CD14-positive monocyte (primary cell): Measurements from ENCODE around the gene SANBR. TPM values are rescaled to one million over a fixed set of nuclear protein-coding genes. Genes with fewer than 3 reads are reported as not detected.
A peak's percentile ranks its signal among the peaks of the same experiment; 100 is the strongest.

Source experiments
- DNase-seq, 3 donors: peaks; one replicate each; pipeline ENCODE4 v3.0.0-alpha.2; 2011 to 2022
- H2AFZ ChIP-seq: 2 replicates; pipeline ENCODE4 v1.6.0; 2012; ENCODE audit warnings: mild to moderate bottlenecking, low read depth, low read length, inconsistent platforms; ENCODE audit not compliant: insufficient read depth, poor library complexity, severe bottlenecking
- H3K27ac ChIP-seq, 2 donors: 1 replicate in 1 of 2; 2 replicates in 1 of 2; pipeline ENCODE4 v1.5.1; 2012 to 2013; ENCODE audit warnings: low read length in 2 of 2, control low read depth in 1 of 2, inconsistent platforms in 1 of 2, low read depth in 1 of 2, mild to moderate bottlenecking in 1 of 2
- H3K27me3 ChIP-seq, 2 donors: one replicate each; pipeline versions ENCODE4 v1.6.0 to v1.6.1; 2011 to 2013; ENCODE audit warnings: low read length in 2 of 2; ENCODE audit not compliant: control insufficient read depth in 2 of 2, insufficient read depth in 2 of 2
- H3K36me3 ChIP-seq, 2 donors: replicated peaks in 1 of 2; 1 replicate in 1 of 2; 2 replicates in 1 of 2; pipeline versions ENCODE4 v1.5.1 to v1.6.1; 2012 to 2013; ENCODE audit warnings: low read length in 2 of 2, control low read depth in 1 of 2, inconsistent platforms in 1 of 2, mild to moderate bottlenecking in 1 of 2; ENCODE audit not compliant: insufficient read depth in 2 of 2, control insufficient read depth in 1 of 2
- H3K4me1 ChIP-seq, 2 donors: 1 replicate in 1 of 2; 2 replicates in 1 of 2; pipeline versions ENCODE4 v1.5.1 to v1.6.1; 2012 to 2013; ENCODE audit warnings: low read length in 2 of 2, control low read depth in 1 of 2, inconsistent platforms in 1 of 2, mild to moderate bottlenecking in 1 of 2, moderate library complexity in 1 of 2; ENCODE audit not compliant: insufficient read depth in 2 of 2, control insufficient read depth in 1 of 2
- H3K4me2 ChIP-seq: replicated peaks from 2 replicates; pipeline ENCODE3; 2012; ENCODE audit warnings: low read length, moderate library complexity, mild to moderate bottlenecking; ENCODE audit not compliant: poor library complexity, severe bottlenecking; ENCODE audit errors: extremely low read depth
- H3K4me3 ChIP-seq, 3 experiments: fragments of 200-600 bp in 1 of 3; sonication (generic) in 1 of 3; replicated peaks in 1 of 3; 1 replicate in 2 of 3; 2 replicates in 1 of 3; pipeline ENCODE4 v1.5.1; 2011 to 2013; ENCODE audit warnings: low read length in 3 of 3, mild to moderate bottlenecking in 3 of 3, control low read depth in 2 of 3, low read depth in 2 of 3, inconsistent platforms in 1 of 3, moderate library complexity in 1 of 3
- H3K79me2 ChIP-seq: 2 replicates; pipeline ENCODE4 v1.6.0; 2012; ENCODE audit warnings: mild to moderate bottlenecking, control low read depth, inconsistent platforms, low read length, moderate library complexity; ENCODE audit not compliant: insufficient read depth
- H3K9ac ChIP-seq: 2 replicates; pipeline ENCODE4 v1.6.0; 2017; ENCODE audit warnings: low read length, mild to moderate bottlenecking; ENCODE audit not compliant: insufficient read depth, poor library complexity, severe bottlenecking
- H3K9me3 ChIP-seq, 2 donors: replicated peaks in 1 of 2; 1 replicate in 1 of 2; 2 replicates in 1 of 2; pipeline versions ENCODE4 v1.5.1 to v1.6.1; 2012 to 2013; ENCODE audit warnings: low read length in 2 of 2, control low read depth in 1 of 2; ENCODE audit not compliant: control insufficient read depth in 1 of 2, insufficient read depth in 1 of 2
- H4K20me1 ChIP-seq: 2 replicates; pipeline ENCODE4 v1.6.0; 2012; ENCODE audit warnings: mild to moderate bottlenecking, low read length, control low read depth, moderate library complexity; ENCODE audit not compliant: insufficient read depth
- H3K27ac Mint-ChIP-seq, 7 donors: one replicate each; pipeline ENCODE4 v1.8.0; 2020; ENCODE audit warnings: mild to moderate bottlenecking in 7 of 7, mixed read lengths in 7 of 7, moderate library complexity in 6 of 7, inconsistent platforms in 2 of 7
- H3K27me3 Mint-ChIP-seq, 3 donors: one replicate each; pipeline ENCODE4 v1.8.0; 2021 to 2022; ENCODE audit warnings: low read depth in 3 of 3, mild to moderate bottlenecking in 3 of 3, mixed read lengths in 3 of 3, moderate library complexity in 3 of 3, inconsistent platforms in 1 of 3
- H3K36me3 Mint-ChIP-seq, 2 donors: one replicate each; pipeline ENCODE4 v1.8.0; 2020; ENCODE audit warnings: mixed read lengths in 2 of 2, inconsistent platforms in 1 of 2, mild to moderate bottlenecking in 1 of 2
- H3K4me1 Mint-ChIP-seq: one replicate; pipeline ENCODE4 v1.8.0; 2020; ENCODE audit warnings: mild to moderate bottlenecking, mixed read lengths
- H3K4me3 Mint-ChIP-seq, 2 donors: one replicate each; pipeline ENCODE4 v1.8.0; 2020; ENCODE audit warnings: mild to moderate bottlenecking in 2 of 2, mixed read lengths in 2 of 2, moderate library complexity in 1 of 2
- H3K9me3 Mint-ChIP-seq, 7 donors: one replicate each; pipeline ENCODE4 v1.8.0; 2020 to 2022; ENCODE audit warnings: mixed read lengths in 7 of 7, mild to moderate bottlenecking in 6 of 7, moderate library complexity in 6 of 7, inconsistent platforms in 2 of 7
- WGBS: methylation state at CpG from one replicate; pipeline ENCODE4 v1.1.5; 2013; ENCODE audit warnings: missing lambda C conversion rate; ENCODE audit not compliant: insufficient coverage; 5-methylcytosine and 5-hydroxymethylcytosine counted together
- intact Hi-C, 2 donors: fragments of 100-400 bp; cut with micrococcal nuclease; formaldehyde crosslinking; loops; one replicate each; pipeline versions ENCODE4 v1.15.0 to v1.15.1; 2023
- polyA plus RNA-seq, 3 donors: library from polyadenylated mRNA; depleted of rRNA in 1 of 3; unstranded in 2 of 3; stranded (reverse) in 1 of 3; fragments of 300-500 nt in 2 of 3; fragments of >200 nt in 1 of 3; fragmentation: Illumina TruSeq in 2 of 3; gene quantifications; 1 replicate in 2 of 3; 2 replicates in 1 of 3; pipeline ENCODE4 v1.2.3, GENCODE V29; 2012 to 2021
- TF ChIP-seq, protein P1 (sequence below): fragments of 200-600 bp; IDR thresholded peaks from one replicate; pipeline ENCODE4 v1.8.0; 2022; ENCODE audit warnings: antibody characterized with exemption, mild to moderate bottlenecking

Gene SANBR
- polyA plus RNA-seq, 3 donors: 1.9 to 3.5 (median 3.4) TPM

DNA sequence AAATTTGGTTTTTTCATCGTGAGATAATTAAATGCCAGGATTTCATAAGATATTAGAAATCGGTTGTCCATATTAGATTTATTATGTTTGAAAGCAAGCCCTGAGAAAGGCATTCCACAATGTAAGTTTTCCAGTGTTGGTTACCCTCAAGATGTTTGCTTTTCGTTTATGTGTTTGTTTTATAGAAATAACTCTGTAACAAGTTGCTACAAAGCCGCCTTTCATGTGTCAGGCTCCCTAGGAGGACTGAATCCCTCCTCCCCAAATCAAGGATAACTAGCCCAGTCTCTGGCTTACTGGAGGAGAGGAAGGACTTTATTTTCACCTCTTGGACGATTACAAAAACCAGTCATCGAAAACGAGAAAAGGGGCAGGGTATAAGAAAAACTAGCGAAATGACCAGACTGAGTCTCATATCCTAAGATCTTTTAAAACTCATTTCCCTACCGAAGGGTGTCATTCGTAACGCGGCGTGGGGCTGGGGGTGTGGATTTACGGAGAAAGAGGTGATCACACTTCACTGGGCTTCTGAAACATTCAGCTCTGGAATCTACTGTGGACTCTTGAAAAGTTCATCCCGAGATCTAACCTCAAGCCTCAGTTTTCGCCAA is 49.2 kb upstream of the SANBR start:
- Mint-ChIP-seq H3K36me3 (peaks cover 8 to 10% of the 10 kb centered on the region in 2 donors), H3K27me3 (no peaks in the 10 kb centered on the region), H3K9me3 (peaks cover 0 to 3% (median 0%) of the 10 kb centered on the region in 7 donors), H3K4me3 (peak overlapping the region; percentile 99), H3K4me1 (peaks cover 59% of the 10 kb centered on the region), H3K27ac (peak overlapping the region; percentile 88 to 97 (median 93))
- intact Hi-C loops: loop anchor here in 1 of 2 donors (5.0 kb wide), 1 partner anchor 51 kb away; the partner anchor contains the start of gene SANBR
- Histone ChIP-seq H3K9me3 (peaks cover 0 to 4% of the 10 kb centered on the region in 2 donors), H3K27me3 (no peaks in the 10 kb centered on the region), H3K4me2 (peak overlapping the region; percentile 89), H3K4me3 (peak overlapping the region; percentile 75 to 97 (median 89)), H4K20me1 (peaks cover 10% of the 10 kb centered on the region), H3K9ac (peak overlapping the region; percentile 86), H3K79me2 (peaks cover 68% of the 10 kb centered on the region), H3K36me3 (peaks cover 5 to 7% of the 10 kb centered on the region in 2 donors), H2AFZ (peak overlapping the region; percentile 87), H3K27ac (peak overlapping the region; percentile 57 to 88), H3K4me1 (peaks cover 47 to 57% of the 10 kb centered on the region in 2 donors)
- 0% methylated on average over 4 of the region's 16 CpGs for WGBS
- DNase-seq: peak in 1 of 3 donors; percentile 20
- TF ChIP-seq, protein P1, sequence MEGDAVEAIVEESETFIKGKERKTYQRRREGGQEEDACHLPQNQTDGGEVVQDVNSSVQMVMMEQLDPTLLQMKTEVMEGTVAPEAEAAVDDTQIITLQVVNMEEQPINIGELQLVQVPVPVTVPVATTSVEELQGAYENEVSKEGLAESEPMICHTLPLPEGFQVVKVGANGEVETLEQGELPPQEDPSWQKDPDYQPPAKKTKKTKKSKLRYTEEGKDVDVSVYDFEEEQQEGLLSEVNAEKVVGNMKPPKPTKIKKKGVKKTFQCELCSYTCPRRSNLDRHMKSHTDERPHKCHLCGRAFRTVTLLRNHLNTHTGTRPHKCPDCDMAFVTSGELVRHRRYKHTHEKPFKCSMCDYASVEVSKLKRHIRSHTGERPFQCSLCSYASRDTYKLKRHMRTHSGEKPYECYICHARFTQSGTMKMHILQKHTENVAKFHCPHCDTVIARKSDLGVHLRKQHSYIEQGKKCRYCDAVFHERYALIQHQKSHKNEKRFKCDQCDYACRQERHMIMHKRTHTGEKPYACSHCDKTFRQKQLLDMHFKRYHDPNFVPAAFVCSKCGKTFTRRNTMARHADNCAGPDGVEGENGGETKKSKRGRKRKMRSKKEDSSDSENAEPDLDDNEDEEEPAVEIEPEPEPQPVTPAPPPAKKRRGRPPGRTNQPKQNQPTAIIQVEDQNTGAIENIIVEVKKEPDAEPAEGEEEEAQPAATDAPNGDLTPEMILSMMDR: no peak

GRCh38 chr2:61017003-61017555 is 48.6 kb upstream of the SANBR start:
- WGBS: 0% methylated on average over 24 of the region's 27 CpGs
- peaks cover 0 to 4% (median 2%) of the 10 kb centered on the region in 7 donors for H3K9me3 Mint-ChIP-seq
- Histone ChIP-seq H3K4me3 (peak overlapping the region; percentile 75 to 97 (median 89)), H3K4me2 (peak overlapping the region; percentile 89), H2AFZ (peak overlapping the region; percentile 87), H4K20me1 (peaks cover 11% of the 10 kb centered on the region), H3K79me2 (peaks cover 74% of the 10 kb centered on the region), H3K4me1 (peaks cover 43 to 51% of the 10 kb centered on the region in 2 donors), H3K36me3 (peaks cover 5 to 12% of the 10 kb centered on the region in 2 donors), H3K27me3 (no peaks in the 10 kb centered on the region), H3K27ac (peak overlapping the region; percentile 57 to 88), H3K9ac (peak overlapping the region; percentile 86), H3K9me3 (peaks cover 0 to 4% of the 10 kb centered on the region in 2 donors)
- peak overlapping the region; percentile 88 to 97 (median 93) for H3K27ac Mint-ChIP-seq
- H3K4me1 Mint-ChIP-seq: peaks cover 53% of the 10 kb centered on the region
- no peaks in the 10 kb centered on the region for H3K27me3 Mint-ChIP-seq
- TF ChIP-seq, protein P1: no peak
- H3K4me3 Mint-ChIP-seq: peak overlapping the region; percentile 99
- peaks cover 13 to 16% of the 10 kb centered on the region in 2 donors for H3K36me3 Mint-ChIP-seq
- peak in 2 of 3 donors; percentile 62 to 65 for DNase-seq
- intact Hi-C loops: loop anchor here in 1 of 2 donors (5.0 kb wide), 1 partner anchor 50 kb away; the partner anchor contains the start of gene SANBR
